PFSK-1 (cell line): ENCODE data around the gene CCP110.

Source experiments
- POLR2AphosphoS5 ChIP-seq: IDR thresholded peaks from 2 replicates; pipeline ENCODE4 v1.6.1; 2012; ENCODE audit warnings: low read depth, mild to moderate bottlenecking, control low read depth, low read length, moderate library complexity
- REST ChIP-seq, 2 experiments: IDR thresholded peaks; 2 replicates each; pipeline versions ENCODE4 v1.6.1 to v1.8.0; 2011 to 2012; ENCODE audit warnings: low read depth in 2 of 2, low read length in 2 of 2, control low read depth in 1 of 2, inconsistent platforms in 1 of 2, mild to moderate bottlenecking in 1 of 2, moderate library complexity in 1 of 2; ENCODE audit not compliant: insufficient read depth in 1 of 2
- TAF1 ChIP-seq: IDR thresholded peaks from 2 replicates; pipeline ENCODE4 v1.6.1; 2012; ENCODE audit warnings: low read length, control low read depth, borderline replicate concordance; ENCODE audit not compliant: insufficient read depth

- TF ChIP-seq POLR2AphosphoS5: no peak
- TF ChIP-seq TAF1: no peak
- TF ChIP-seq REST (IDR thresholded peaks at IDR 0.05; ENCODE audit: insufficient read depth in 1 of 2, low read depth in 2 of 2, low read length in 2 of 2): no peak
Observed at GRCh38 chr16:19567560-19567959, 43.8 kb downstream of the CCP110 start.
